ENCODE results near the gene FNIP2. TPM values are rescaled to one million over a fixed set of nuclear protein-coding genes. Genes with fewer than 3 reads are reported as not detected.
A peak's percentile ranks its signal among the peaks of the same experiment; 100 is the strongest.

Gene FNIP2
- total RNA-seq, 1 experiment from 2014 or later = 16.1 TPM

DNA sequence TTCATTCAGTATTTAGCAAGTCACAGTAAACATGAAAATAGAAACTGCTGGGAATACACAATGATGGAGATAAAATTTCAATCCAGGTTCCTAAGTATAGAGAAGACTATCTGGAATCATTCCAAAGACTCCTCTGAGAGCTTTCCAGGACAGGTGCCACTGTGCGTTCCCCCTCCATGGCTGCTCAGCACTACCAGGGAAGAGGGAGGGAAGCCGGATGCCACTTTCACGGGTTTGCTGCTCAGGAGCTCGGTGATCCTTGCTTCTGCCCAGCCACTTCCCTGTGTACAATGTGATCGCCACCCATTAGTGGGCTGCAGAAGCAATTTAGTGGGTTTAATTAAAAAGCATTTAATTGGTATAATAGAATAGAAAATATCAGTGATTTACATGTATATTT, 94.5 kb downstream of the FNIP2 start:
- intact Hi-C loops (cut with micrococcal nuclease; ENCODE audit: unreplicated experiment) = no loop called here
- Histone ChIP-seq H3K4me3 (ENCODE audit: low read depth, low read length, poor library complexity, severe bottlenecking) (no peak overlapping the region), H3K4me1 (ENCODE audit: insufficient read depth, low read length, poor library complexity, severe bottlenecking) (peaks cover 11% of the 10 kb centered on the region), H3K27ac (ENCODE audit: low read depth, low read length, poor library complexity, severe bottlenecking) (no peak overlapping the region), H3K9me3 (ENCODE audit: low read depth, low read length, poor library complexity, severe bottlenecking) (no peaks in the 10 kb centered on the region), H3K27me3 (replicated peaks; ENCODE audit: insufficient read depth, low read depth, low read length, poor library complexity) (no peaks in the 10 kb centered on the region), H3K36me3 (ENCODE audit: insufficient read depth, low read length, poor library complexity, severe bottlenecking) (no peaks in the 10 kb centered on the region)
- no peak for DNase-seq (ENCODE audit: low spot score)
- CTCF ChIA-PET = no interaction called here
- POLR2A ChIA-PET (ENCODE audit: low non-redundant PET) = no interaction called here
- no peak for TF ChIP-seq EZH2 (IDR thresholded peaks at IDR 0.05; ENCODE audit: borderline replicate concordance, low read depth, low read length, poor library complexity, severe bottlenecking)
- TF ChIP-seq, protein P1, sequence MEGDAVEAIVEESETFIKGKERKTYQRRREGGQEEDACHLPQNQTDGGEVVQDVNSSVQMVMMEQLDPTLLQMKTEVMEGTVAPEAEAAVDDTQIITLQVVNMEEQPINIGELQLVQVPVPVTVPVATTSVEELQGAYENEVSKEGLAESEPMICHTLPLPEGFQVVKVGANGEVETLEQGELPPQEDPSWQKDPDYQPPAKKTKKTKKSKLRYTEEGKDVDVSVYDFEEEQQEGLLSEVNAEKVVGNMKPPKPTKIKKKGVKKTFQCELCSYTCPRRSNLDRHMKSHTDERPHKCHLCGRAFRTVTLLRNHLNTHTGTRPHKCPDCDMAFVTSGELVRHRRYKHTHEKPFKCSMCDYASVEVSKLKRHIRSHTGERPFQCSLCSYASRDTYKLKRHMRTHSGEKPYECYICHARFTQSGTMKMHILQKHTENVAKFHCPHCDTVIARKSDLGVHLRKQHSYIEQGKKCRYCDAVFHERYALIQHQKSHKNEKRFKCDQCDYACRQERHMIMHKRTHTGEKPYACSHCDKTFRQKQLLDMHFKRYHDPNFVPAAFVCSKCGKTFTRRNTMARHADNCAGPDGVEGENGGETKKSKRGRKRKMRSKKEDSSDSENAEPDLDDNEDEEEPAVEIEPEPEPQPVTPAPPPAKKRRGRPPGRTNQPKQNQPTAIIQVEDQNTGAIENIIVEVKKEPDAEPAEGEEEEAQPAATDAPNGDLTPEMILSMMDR (conservative IDR thresholded peaks at IDR 0.05; ENCODE audit: low read depth, low read length) = no peak
- BruUV-seq (replicated peaks) = no TSS peak

DNA sequence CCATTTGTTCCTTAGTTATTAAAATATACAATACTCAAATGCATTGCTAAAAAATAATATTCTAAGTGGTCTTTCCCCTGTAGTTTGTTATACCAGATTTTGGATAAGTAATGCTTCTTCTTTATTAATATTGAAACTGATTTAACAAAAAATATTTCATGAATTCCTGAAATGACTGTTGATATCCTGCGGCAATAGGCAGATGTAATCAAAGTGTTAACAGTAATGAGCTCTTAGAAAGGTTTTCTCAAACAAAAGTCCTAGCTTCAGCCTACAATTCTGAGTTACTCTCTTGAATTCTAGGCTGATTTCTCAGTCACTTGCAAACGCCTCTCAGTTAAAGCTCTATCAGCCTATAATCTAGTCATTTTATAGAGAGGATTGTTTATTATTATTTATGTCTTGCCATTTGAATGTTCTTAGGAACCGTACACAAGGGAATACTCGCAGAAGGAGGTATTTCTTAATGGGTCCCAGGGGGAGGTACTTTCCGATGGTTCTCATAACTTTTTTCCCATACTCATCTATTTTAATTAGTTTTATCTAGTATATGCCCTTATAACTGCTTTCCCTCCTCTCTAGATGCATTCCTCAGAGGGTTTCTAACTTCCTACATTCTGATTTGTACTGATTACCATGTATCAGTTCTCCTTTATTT, 96.8 kb downstream of the FNIP2 start:
- H3K4me3 ChIP-seq (ENCODE audit: low read depth, low read length, poor library complexity, severe bottlenecking) = no peak overlapping the region
- ChIA-PET CTCF (no interaction called here), POLR2A (ENCODE audit: low non-redundant PET) (interaction anchor here (0.6 kb wide), 1 partner anchor 429 kb away, joined by 5 read pairs; no protein-coding TSS in a partner anchor)
- H3K27ac ChIP-seq (ENCODE audit: low read depth, low read length, poor library complexity, severe bottlenecking) = no peak overlapping the region
- DNase-seq (ENCODE audit: low spot score) = peak; percentile 66
- H3K27me3 ChIP-seq (replicated peaks; ENCODE audit: insufficient read depth, low read depth, low read length, poor library complexity) = no peaks in the 10 kb centered on the region
- BruUV-seq (replicated peaks) = no TSS peak
- TF ChIP-seq, protein P1 (conservative IDR thresholded peaks at IDR 0.05; ENCODE audit: low read depth, low read length) = no peak
- peaks cover 8% of the 10 kb centered on the region for H3K4me1 ChIP-seq (ENCODE audit: insufficient read depth, low read length, poor library complexity, severe bottlenecking)
- no peaks in the 10 kb centered on the region for H3K36me3 ChIP-seq (ENCODE audit: insufficient read depth, low read length, poor library complexity, severe bottlenecking)
- intact Hi-C loops (cut with micrococcal nuclease; ENCODE audit: unreplicated experiment) = no loop called here
- no peaks in the 10 kb centered on the region for H3K9me3 ChIP-seq (ENCODE audit: low read depth, low read length, poor library complexity, severe bottlenecking)

DNA sequence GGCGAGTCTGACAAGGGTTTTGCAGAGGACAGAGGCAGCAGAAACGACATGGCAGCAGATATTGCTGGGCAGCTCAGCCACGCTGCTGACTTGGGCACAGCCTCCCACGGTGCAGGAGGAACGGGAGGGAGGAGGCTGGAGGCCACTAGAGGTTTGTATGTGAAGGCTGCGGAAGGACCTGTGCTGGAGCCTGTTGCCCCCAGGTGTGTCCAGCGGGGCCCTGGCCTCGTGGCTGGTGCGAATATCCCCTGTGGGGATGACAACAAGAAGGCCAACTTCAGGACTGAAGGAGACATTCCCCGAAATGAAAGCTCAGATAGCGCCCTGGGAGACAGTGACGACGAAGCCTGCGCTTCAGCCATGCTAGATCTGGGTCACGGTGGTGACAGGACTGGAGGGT, 100.2 kb downstream of the FNIP2 start:
- no peaks in the 10 kb centered on the region for H3K9me3 ChIP-seq (ENCODE audit: low read depth, low read length, poor library complexity, severe bottlenecking)
- intact Hi-C loops (cut with micrococcal nuclease; ENCODE audit: unreplicated experiment) = no loop called here
- H3K36me3 ChIP-seq (ENCODE audit: insufficient read depth, low read length, poor library complexity, severe bottlenecking) = no peaks in the 10 kb centered on the region
- no peak overlapping the region for H3K4me3 ChIP-seq (ENCODE audit: low read depth, low read length, poor library complexity, severe bottlenecking)
- TF ChIP-seq, protein P1 (conservative IDR thresholded peaks at IDR 0.05; ENCODE audit: low read depth, low read length) = no peak
- TF ChIP-seq EZH2 (IDR thresholded peaks at IDR 0.05; ENCODE audit: borderline replicate concordance, low read depth, low read length, poor library complexity, severe bottlenecking) = no peak
- H3K27ac ChIP-seq (ENCODE audit: low read depth, low read length, poor library complexity, severe bottlenecking) = no peak overlapping the region
- POLR2A ChIA-PET (ENCODE audit: low non-redundant PET) = no interaction called here
- no peak for DNase-seq (ENCODE audit: low spot score)
- H3K27me3 ChIP-seq (replicated peaks; ENCODE audit: insufficient read depth, low read depth, low read length, poor library complexity) = no peaks in the 10 kb centered on the region
- CTCF ChIA-PET = no interaction called here
- no TSS peak for BruUV-seq (replicated peaks)
- peaks cover 18% of the 10 kb centered on the region for H3K4me1 ChIP-seq (ENCODE audit: insufficient read depth, low read length, poor library complexity, severe bottlenecking)

Data from A673 (cell line).